ENCODE results near the gene MRGPRX4. TPM values are rescaled to one million over a fixed set of nuclear protein-coding genes. Genes with fewer than 3 reads are reported as not detected.

The MRGPRX4 gene
- total and polyA plus RNA-seq, 2 donors (not counting 3 experiments of a cell fraction or from before 2014, with no cell fraction given), result not detected

- Histone ChIP-seq H3K9me1 (replicated peaks; ENCODE audit: control insufficient read depth, extremely low read depth, insufficient read depth, low read length) (no peaks in the 10 kb centered on the region), H2AFZ (ENCODE audit: low read depth, low read length) (no peak overlapping the region), H3K4me3 (replicated peaks in 1 of 3; ENCODE audit: insufficient read depth in 1 of 3, low read depth in 1 of 3, low read length in 3 of 3) (no peak overlapping the region), H3K27me3 (ENCODE audit: control insufficient read depth in 2 of 2, insufficient read depth in 2 of 2, low read length in 2 of 2) (no peaks in the 10 kb centered on the region), H3K36me3 (ENCODE audit: control insufficient read depth in 2 of 2, extremely low read depth in 1 of 2, insufficient read depth in 2 of 2, low read length in 2 of 2) (no peaks in the 10 kb centered on the region), H3K4me1 (ENCODE audit: control insufficient read depth, extremely low read depth, insufficient read depth, low read length) (peaks cover 3% of the 10 kb centered on the region), H3K27ac (ENCODE audit: insufficient read depth, low read depth, low read length) (no peak overlapping the region), H3K9ac (replicated peaks; ENCODE audit: extremely low read depth, insufficient read depth, low read length) (no peak overlapping the region), H3K79me2 (ENCODE audit: control insufficient read depth, insufficient read depth, low read length) (no peaks in the 10 kb centered on the region), H4K20me1 (replicated peaks; ENCODE audit: control insufficient read depth, extremely low read depth, insufficient read depth, low read length) (no peaks in the 10 kb centered on the region), H3K4me2 (ENCODE audit: insufficient read depth, low read length) (no peak overlapping the region), H3K9me3 (replicated peaks; ENCODE audit: control insufficient read depth, insufficient read depth, low read length) (no peaks in the 10 kb centered on the region)
- ChIA-PET CTCF (interaction anchor here (1.5 kb wide), 1 partner anchor 60 kb away, joined by 3 read pairs; no protein-coding TSS in a partner anchor), POLR2A (no interaction called here)
- intact Hi-C loops (cut with micrococcal nuclease) (no loop called here), dilution Hi-C loops (cut with MboI; ENCODE audit: extremely low pct_ligation_motif_present, low sequenced_read_pairs) (no loop called here)
- BruUV-seq (replicated peaks), result no TSS peak
- DNase-seq (ENCODE audit: low read depth, low spot score), result no peak
- no peak for TF ChIP-seq MAX (IDR thresholded peaks at IDR 0.05; ENCODE audit: insufficient read depth, insufficient read length)
- no peak for TF ChIP-seq CTCF (IDR thresholded peaks at IDR 0.05; ENCODE audit: extremely low read depth in 1 of 2, insufficient read depth in 1 of 2, low read depth in 1 of 2, low read length in 2 of 2)
- no peak for TF ChIP-seq GATA2 (IDR thresholded peaks at IDR 0.05; ENCODE audit: insufficient read depth, insufficient read length, low read depth, low read length)
- no peak for TF ChIP-seq POLR2A (IDR thresholded peaks at IDR 0.05; ENCODE audit: low read depth, low read length)
- peak; percentile 59 for TF ChIP-seq FOS (IDR thresholded peaks at IDR 0.05; ENCODE audit: borderline replicate concordance, insufficient read depth, low read length)
- FAIRE-seq, result no peak
Measured at GRCh38 chr11:18144243-18144642, 28.4 kb upstream of the MRGPRX4 start.

GRCh38 chr11:18145025-18145424, 27.6 kb upstream of the MRGPRX4 start:
- no peaks in the 10 kb centered on the region for H4K20me1 ChIP-seq (replicated peaks; ENCODE audit: control insufficient read depth, extremely low read depth, insufficient read depth, low read length)
- H3K4me3 ChIP-seq (replicated peaks in 1 of 3; ENCODE audit: insufficient read depth in 1 of 3, low read depth in 1 of 3, low read length in 3 of 3), result no peak overlapping the region
- H3K36me3 ChIP-seq (ENCODE audit: control insufficient read depth in 2 of 2, extremely low read depth in 1 of 2, insufficient read depth in 2 of 2, low read length in 2 of 2), result no peaks in the 10 kb centered on the region
- H3K4me1 ChIP-seq (ENCODE audit: control insufficient read depth, extremely low read depth, insufficient read depth, low read length), result peaks cover 3% of the 10 kb centered on the region
- intact Hi-C loops (cut with micrococcal nuclease) (loop anchor here (1.0 kb wide), 1 partner anchor 154 kb away; no protein-coding TSS in a partner anchor), dilution Hi-C loops (cut with MboI; ENCODE audit: extremely low pct_ligation_motif_present, low sequenced_read_pairs) (no loop called here)
- H3K4me2 ChIP-seq (ENCODE audit: insufficient read depth, low read length), result no peak overlapping the region
- no peak overlapping the region for H2AFZ ChIP-seq (ENCODE audit: low read depth, low read length)
- no peaks in the 10 kb centered on the region for H3K79me2 ChIP-seq (ENCODE audit: control insufficient read depth, insufficient read depth, low read length)
- TF ChIP-seq POLR2A (IDR thresholded peaks at IDR 0.05; ENCODE audit: low read depth, low read length) (no peak), MAX (IDR thresholded peaks at IDR 0.05; ENCODE audit: insufficient read depth, insufficient read length) (no peak), JUN (IDR thresholded peaks at IDR 0.05; ENCODE audit: borderline replicate concordance, insufficient read depth, insufficient read length, low read depth) (no peak), CTCF (IDR thresholded peaks at IDR 0.05; ENCODE audit: extremely low read depth in 1 of 2, insufficient read depth in 1 of 2, low read depth in 1 of 2, low read length in 2 of 2) (no peak), GATA2 (IDR thresholded peaks at IDR 0.05; ENCODE audit: insufficient read depth, insufficient read length, low read depth, low read length) (no peak), POLR2AphosphoS5 (IDR thresholded peaks at IDR 0.05; ENCODE audit: insufficient read depth, low read depth, low read length) (no peak), EZH2 (IDR thresholded peaks at IDR 0.05; ENCODE audit: borderline replicate concordance, low read depth, low read length, severe bottlenecking) (no peak), FOS (IDR thresholded peaks at IDR 0.05; ENCODE audit: borderline replicate concordance, insufficient read depth, low read length) (no peak), MYC (IDR thresholded peaks at IDR 0.05; ENCODE audit: low read depth, low read length) (no peak)
- no peak for FAIRE-seq
- POLR2A ChIA-PET, result no interaction called here
- no peak for DNase-seq (ENCODE audit: low read depth, low spot score)
- no peak overlapping the region for H3K27ac ChIP-seq (ENCODE audit: insufficient read depth, low read depth, low read length)
- H3K9me1 ChIP-seq (replicated peaks; ENCODE audit: control insufficient read depth, extremely low read depth, insufficient read depth, low read length), result no peaks in the 10 kb centered on the region
- CTCF ChIA-PET, result interaction anchor here (1.5 kb wide), 1 partner anchor 59 kb away, joined by 3 read pairs; no protein-coding TSS in a partner anchor
- H3K27me3 ChIP-seq (ENCODE audit: control insufficient read depth in 2 of 2, insufficient read depth in 2 of 2, low read length in 2 of 2), result peaks cover 0 to 1% of the 10 kb centered on the region in 2 experiments
- no peaks in the 10 kb centered on the region for H3K9me3 ChIP-seq (replicated peaks; ENCODE audit: control insufficient read depth, insufficient read depth, low read length)
- no TSS peak for BruUV-seq (replicated peaks)
- no peak overlapping the region for H3K9ac ChIP-seq (replicated peaks; ENCODE audit: extremely low read depth, insufficient read depth, low read length)

Measured in endothelial cell of umbilical vein (primary cell).